Stimulated activated CD4-positive, alpha-beta T cell treated with anti-CD3 and anti-CD28 coated beads, Interleukin-1b, Interleukin-23, amount 100 ng/mL, for 1 hour (primary cell): Measurements from ENCODE around the gene PDE4D.
"Not testable (repeated sequence)": the region's sequence is repeated elsewhere in the genome, so short reads cannot be mapped to it uniquely, and the experiment has no call there.

Experiments used
- DNase-seq, 2 donors: peaks; one replicate each; pipeline ENCODE4 v3.0.0-alpha.2; 2020; ENCODE audit warnings: low read depth in 2 of 2

PDE4D gene

DNA sequence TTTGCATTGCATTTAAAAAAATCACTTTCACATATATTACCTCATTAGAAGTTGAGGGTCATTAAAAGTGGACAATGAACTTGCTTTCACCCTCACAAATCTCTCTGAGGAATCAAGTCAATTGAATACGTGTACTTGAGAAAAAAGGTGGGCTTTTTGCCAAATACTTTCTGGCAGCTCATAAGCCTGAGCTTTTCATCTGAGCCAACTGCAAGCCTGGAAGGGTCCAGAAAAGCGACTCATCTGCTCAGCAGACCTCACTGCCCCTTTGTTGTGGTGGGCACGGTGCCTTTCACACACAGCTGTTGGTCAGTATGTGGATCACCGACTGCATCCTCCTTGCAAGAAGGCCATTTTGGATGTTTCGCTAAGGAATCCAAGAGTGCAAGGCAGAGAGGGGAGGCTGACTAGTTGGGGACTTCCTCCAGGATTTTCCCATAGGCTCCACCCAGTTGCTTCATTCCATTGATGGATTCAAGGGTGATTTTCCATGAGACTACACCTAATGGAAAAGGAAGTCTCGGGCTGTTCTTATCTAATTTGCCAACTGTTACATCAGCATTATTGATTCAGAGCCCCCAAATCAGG, 564.7 kb downstream of the PDE4D start:
- no peak for DNase-seq

DNA sequence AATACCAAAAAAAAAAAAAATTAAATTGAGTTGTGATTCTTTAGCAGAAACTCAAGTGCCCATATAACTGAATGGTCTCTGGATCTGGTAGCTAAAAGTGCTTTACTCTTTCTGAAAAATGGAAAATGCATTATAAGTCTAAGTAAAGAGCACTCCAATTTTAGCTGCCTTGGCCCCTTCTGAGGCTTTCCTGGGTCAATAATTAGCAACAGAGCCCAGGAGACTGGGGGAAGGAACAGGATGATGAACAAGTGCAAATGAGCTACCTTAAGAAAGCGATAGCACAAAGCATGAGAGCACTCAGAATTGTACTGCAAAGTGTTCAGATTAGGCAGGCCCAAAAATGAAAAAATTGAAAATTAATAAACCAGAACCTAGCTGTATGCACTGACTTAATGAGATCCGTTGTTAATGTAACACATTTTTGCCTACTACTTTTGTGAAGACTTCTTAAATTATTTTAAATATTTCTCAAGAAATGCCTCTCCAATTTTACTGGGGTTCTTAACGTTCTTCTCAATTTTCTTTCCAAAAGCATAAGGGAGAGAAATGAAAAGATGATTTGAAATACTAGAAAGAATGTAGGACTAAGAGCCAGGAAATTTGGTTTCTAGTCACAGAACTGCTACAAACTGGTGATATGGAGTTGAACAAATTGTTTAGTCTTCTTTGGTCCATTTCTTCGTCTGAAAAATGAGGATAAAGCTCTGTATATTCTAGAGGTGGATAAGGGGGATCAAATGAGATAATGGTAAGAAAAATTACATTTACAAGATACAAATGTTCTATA, 566.1 kb downstream of the PDE4D start:
- no peak for DNase-seq

DNA sequence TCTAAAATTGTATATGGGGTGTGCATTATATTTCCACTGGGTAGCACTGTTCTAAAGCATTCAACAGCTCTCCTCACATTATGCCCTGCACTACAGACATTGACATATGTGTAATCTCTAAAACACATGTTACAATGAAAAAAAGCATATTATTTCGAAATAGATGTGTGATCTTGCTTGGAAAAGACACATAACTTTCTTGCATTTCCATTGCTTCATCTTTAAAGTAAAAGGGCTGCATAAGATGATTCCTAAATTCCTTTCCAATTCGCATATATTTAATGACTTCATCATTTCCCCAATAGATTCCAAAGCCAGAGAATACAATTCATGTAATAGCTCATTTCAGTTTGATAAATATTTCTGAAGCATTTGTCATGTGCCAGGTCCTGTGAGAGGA, 566.9 kb downstream of the PDE4D start:
- DNase-seq = no peak

DNA sequence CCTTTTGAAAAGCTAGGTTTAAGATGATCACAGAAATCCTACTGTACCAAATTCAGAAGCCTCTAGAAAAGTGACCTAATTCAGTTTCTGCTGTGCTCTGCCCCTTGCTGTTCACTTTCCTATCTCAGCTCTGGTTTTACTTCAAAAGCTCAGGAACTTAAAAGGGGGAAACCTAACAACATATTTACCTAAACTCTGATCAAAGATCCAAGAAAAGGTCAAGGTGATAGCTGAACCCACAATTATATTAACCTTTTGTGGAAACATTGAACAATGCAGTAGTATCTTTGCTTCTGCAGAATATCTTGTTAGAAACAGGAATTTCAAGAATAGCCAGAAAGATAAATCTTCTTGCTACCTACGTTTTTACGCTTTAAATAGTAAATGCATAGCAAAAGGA, 568.5 kb downstream of the PDE4D start:
- no peak for DNase-seq

DNA sequence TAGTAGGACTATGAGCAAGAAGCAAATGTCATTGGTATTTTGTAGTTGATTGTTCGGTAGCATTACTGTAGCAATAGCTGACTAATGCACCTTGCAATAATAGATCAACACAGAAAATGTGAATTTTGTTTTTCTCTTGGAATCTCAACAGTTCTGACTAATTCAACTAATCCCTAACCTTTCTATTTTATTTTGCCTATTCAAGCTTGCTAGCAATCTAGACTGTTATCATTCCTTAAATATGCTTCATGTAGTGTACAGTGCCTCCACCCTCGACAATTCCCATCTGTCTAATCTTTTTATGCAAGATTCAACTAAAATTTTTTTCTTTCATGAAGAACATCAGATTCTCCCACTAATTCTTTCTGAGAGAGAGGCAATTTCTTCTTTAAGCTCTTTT, 570.6 kb downstream of the PDE4D start:
- DNase-seq = no peak

DNA sequence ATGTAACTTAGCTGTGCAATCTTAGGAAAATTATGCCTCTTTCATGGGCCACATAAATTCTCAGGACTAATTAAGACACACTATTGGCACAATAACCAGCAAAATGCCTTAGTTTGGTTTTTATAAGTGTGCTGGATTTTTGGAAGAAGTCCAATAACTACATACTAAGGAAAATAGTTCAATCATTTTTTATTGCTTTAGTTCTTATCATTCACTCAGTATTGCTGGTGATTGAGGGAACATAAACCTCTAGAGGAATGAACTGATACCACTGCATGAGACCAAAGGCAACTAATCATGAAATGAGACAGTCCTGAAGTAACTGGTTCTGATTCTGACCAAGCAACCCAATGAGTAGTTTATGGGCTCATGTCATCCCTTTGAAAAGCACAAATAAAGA, 571.5 kb downstream of the PDE4D start:
- DNase-seq = no peak

DNA sequence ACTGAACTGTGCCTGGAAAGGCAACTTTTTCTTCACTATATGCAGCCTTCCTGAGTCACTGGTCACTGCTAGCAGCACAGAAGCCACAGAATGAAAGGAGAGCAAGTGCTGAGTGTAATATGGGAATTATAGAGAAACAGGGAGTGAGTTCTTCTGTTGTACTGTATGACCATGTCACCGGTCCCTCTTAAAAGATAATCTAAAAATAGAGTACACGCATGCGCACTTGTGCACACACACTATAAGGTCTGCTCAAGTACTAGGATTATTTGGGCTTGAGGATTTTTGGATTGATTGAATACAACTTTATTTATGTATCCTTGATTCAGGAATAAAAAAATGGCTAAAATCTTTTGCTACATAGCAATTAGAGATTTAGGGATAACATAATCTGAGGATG, 571.9 kb downstream of the PDE4D start:
- no peak for DNase-seq

DNA sequence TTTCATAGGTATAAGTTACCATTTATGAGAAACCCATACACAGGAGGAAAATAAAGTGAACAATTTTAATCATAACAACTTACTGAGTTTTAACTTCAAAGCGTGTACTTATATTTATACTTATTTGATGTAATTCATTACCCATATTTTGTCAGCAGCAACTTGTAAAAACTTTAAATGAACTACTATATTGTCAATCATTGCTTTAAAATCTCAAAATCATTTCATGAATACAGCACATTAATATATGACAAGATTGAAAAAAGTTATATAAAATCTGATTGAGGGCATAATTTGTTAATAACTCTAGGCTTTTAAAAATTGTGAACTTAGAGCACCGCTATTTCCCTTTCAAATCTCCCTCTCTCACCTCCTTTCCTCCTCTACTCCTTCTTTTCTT, 573.1 kb downstream of the PDE4D start:
- no peak for DNase-seq

DNA sequence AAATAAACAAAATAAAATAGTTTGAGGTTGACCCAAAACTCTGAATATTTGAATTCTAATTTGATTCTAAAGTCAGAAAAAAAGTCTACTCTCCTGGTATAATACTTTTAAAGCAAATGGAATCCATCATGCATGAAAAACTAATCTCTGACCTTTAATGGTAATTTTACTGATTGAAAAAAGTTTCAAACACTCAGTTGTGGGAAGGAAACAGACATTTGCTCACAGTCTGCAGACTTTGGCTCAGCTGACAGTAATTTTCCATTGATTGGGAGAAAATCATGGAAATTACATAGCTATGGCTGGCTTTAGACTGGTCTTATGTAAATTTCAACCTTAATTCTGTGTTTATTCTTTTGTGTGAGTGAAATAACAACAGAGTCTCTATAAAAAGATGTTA, 574.3 kb downstream of the PDE4D start:
- no peak for DNase-seq

DNA sequence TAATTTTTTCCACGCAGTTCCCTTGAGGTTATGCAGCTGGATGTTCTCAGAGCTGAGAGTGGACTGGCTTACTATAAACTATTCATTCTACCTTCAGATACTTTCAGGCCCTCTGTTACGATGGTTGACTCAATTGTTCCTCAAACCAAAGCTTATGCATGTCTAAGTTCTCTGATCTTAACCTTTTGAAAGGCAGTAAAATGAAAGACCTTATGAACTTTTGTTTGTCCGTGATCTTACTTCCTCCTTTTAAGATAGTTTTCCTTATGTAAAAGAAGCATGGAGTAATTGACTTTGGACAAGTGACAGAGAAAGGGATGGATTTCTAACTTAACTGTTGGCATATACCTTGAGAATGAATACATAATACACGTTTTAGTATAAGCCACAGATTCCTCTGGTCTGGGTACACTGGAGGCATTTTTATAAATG, 575.7 kb downstream of the PDE4D start:
- no peak for DNase-seq

DNA sequence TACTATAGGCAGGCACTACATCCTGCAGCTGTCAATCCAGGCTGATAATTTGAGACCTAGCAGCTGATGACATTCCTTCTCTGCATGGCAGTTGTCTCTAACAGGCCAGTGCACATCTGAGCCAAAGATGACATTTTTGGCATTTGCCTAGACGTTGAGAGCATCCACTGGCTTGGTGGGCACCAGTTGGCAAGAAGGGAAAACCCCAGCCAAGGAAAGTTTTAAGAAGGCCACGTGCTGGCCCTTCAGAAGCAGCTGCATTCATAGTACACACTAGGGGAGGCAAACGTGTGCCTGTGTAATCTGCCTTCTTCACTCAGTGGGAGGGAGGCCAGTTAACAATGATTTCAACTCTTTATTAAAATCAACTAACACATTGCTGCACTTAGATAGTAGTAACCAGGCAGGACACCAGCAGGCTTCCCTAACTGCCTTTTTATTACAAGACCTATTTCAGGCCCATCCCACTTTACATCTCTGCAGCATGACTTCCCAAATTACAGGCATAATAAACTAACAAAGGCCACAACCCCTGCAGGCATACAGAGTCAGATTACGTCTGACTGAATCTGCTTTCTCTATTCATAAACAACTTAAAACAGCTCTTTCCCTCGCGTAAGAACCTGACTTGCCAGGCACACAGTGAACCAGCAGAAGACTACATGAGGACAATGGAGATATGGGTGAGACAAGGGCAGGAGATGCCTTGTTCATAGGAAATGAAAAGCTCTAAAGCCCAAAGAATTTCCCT, 576.3 kb downstream of the PDE4D start:
- DNase-seq = no peak

DNA sequence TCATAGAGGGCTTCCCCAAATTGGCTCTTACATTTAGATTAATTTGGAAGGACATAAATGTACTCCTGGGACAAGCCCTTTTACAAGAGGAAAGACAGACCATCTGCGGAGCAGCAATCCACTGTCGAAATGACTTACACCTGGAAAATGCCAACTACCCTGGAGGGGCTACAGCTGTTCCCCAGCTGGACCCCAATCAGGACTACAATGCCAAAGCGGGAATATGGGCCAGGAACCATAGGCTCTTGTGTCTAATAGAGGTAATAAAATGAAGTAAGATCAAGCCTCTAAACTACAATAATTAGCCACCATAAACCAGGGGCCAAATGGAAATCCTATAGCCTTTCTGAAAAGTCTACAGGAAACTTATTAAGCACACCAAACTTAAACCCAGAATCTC, 581.3 kb downstream of the PDE4D start:
- no peak for DNase-seq

DNA sequence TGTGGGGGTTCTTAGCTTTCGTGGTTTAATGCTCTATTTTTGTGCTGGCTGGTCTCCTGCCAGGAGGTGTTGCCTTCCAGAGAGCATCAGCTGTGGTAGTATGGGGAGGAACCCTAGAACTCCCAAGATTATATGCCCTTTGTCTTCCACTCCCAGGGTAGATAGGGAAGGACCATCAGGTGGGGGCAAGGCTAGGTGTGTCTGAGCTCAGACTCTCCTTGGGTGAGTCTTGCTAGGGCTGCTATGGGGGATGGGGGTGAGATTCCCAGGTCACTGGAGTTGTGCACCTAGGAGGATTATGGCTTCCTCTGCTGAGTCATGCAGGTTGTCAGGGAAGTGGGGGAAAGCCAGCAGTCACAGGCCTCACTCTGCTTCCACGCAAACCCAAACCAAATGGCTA, 584.8 kb downstream of the PDE4D start:
- DNase-seq = not testable (repeated sequence)

DNA sequence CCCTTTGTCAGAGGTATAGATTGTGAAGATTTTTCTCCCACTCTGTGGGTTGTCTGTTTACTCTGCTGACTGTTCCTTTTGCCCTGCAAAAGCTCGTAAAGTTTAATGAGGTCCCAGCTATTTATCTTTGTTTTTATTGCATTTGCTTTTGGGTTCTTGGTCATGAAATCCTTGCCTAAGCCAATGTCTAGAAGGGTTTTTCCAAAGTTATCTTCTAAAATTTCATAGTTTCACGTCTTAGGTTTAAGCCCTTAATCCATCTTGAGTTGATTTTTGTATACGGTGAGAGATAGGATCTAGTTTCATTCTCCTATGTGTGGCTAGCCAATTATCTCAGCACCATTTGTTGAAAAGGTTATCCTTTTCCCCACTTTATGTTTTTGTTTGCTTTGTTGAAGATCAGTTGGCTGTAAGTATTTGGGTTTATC, 590.2 kb downstream of the PDE4D start:
- DNase-seq = not testable (repeated sequence)

DNA sequence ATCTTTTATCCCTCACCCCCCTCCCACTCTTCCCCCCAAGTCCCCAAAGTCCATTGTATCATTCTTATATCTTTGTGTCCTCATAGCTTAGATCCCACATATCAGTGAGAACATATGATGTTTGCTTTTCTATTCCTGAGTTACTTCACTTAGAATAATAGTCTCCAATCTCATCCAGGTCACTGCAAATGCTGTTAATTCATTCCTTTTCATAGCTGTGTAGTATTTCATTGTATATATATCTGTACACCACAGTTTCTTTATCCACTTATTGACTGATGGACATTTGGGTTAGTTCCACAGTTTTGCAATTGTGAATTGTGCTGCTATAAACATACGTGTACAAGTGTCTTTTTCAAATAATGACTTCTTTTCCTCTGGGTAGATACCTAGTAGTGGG, 591.0 kb downstream of the PDE4D start:
- DNase-seq = not testable (repeated sequence)

DNA sequence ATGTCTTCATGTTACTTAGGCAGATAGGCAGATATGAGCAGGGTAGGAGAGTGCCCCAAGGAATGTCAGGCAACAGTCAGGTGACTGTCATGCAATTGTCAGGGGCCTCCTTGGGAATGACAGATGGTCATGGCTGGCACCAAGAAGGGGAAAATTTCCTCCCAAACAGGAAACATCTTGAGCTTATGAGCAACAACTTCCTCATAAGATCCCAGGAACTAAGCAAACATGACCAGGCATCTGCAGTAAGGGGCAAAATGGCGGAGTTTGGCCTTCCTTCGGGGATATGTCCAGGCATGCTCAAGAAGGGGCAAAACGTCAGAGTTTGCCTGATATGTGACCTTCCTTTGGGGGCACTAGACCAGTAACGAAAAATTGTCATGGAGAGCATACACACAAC, 591.8 kb downstream of the PDE4D start:
- DNase-seq = no peak

DNA sequence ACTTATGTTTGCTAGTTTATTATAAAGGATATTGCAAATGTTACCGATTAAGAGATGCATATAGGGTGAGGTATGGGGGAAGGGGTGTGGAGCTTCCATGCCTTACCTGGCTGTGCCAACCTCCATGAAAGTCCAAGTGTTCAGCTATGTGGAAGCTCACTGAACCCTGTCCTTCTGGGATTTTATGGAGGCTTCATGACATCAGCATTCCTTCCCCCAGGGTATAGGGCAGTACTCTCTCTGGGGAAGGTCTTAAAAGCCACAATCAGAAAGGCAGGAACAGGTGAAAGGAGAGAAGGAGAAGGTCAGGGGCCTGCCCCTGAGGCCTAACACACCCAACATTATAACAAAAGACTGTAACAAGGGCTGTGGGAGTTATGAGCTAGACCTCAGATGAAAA, 592.6 kb downstream of the PDE4D start:
- DNase-seq = no peak

DNA sequence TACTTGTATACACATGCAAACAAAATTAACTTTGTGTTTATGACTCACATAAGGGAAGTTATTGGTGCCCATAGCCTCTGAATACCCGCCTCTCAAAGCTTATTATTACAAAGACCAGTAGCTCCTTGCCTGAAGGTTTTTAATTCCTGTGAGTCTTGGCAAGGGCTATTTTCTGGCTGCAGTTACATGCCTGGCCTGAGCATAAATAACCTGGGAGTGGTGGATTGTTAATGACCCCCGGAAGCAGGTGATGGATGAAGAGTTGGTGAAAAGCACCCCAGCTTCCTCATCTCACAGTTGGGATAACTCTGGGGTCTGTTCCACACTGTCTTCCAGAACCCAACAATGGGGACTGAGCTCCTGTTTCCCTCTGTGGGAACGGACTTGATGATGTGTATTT, 594.5 kb downstream of the PDE4D start:
- DNase-seq = no peak

DNA sequence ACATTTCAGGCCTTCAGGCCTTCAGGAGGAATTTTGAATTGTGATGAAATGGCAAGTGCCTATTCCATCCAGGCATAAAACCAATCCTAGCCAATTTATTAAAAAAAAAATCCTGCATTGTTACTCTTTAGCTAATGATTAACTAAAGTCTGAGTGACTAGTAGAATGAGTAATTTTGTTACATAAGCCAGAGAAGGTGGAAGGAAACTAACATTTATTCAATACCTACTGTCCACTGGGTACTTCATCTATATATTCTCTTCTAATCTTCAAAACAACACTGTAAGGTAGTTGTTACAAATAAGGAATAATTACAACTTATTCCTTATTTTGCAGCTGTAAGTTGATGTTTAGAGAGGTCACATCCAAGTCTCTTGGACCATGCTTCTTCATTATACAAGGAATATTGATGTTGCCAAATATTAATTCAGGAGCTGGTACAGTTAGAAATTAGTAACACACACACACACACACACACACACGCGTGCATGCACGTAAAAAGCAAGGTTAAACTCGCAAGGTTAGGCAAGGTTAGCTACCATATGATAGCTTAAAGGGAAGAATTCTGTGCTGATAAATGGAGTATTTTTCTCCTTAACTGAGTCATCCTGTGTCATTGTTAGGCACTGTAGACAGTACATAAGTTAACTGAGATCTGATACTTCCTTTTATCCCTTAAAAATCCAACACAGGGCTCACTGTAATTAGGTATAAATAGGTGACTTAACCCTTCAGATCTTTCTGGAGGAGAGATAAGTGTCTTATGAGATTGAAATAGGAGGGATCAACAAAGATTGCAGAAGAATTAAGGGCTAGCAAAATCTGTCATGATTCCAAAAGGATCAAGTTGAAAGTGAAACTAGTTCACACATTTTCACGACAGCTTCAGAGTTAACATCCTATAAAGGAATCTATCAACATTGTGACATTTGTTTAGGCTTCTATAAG, 596.9 kb downstream of the PDE4D start:
- DNase-seq = no peak

DNA sequence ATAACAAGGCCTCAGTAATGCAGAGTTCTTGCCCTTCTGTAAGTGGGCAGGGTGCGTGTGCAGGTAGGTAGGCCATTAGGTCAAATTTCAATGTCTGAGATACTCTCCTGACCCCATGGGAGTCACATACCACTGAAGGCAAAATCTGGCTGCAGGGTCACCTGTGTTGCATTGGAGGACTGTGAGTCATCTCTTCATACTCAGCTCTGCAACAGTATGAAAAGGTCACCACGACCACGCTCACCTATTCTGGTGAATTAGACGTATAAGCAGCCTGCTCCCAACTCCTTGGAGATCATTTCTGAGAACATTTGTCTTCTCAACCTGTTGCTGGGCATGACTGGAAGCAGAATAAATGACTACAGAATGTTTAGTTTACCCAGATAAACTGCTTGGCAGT, 599.8 kb downstream of the PDE4D start:
- no peak for DNase-seq

DNA sequence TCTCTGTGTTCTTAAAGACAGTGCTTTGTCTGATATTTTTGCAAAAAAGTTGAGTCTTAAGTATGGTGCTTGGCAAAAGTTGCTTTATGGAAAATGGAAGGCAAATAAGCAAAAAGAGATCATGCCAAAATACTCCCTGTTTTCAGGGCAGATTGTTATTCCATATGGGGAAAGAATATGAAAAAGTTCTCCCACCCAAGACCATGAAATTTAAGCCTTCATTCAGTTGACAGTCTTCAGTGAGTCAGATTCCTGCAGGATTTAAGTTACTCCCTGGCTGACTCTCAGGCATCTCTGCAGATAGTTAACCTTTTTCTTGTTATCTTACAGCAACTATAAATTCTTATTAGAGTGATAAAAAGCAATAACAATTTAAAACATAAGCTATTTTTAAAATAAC, 601.6 kb downstream of the PDE4D start:
- no peak for DNase-seq

DNA sequence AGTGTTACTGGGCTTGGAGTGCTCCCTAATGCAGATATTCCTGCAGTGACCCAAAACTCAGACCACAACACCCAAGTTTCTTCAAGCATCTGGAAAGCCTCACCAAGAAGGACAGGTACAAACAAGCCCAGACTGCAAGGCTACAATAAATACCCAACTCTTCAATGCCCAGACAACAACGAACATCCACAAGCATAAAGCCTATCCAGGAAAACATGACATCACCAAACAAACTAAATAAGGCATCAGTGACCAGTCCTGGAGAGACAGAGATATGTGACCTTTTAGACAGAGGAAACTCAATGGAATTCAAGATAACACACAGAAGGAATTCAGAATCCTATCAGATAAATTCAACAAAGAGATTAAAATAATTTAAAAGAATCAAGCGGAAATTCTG, 605.6 kb downstream of the PDE4D start:
- DNase-seq = no peak
